Activated T-helper 17 cell treated with anti-CD3 and anti-CD28 coated beads, Interleukin-2, amount 50 U/mL, for 72 hours (primary cell): ENCODE data around the gene DNER. TPM values are rescaled to one million over a fixed set of nuclear protein-coding genes. Genes with fewer than 3 reads are reported as not detected.

Experiments used
- ATAC-seq: fragments of 150-1000 bp; cut with Tn5 transposase; replicated peaks from 2 replicates; pipeline ENCODE4 v1.10.0; 2021; ENCODE audit warnings: mild to moderate bottlenecking, moderate library complexity
- H3K27ac Mint-ChIP-seq: one replicate; pipeline ENCODE4 v1.8.0; 2022; ENCODE audit warnings: mixed read lengths
- H3K27me3 Mint-ChIP-seq: one replicate; pipeline ENCODE4 v1.8.0; 2022; ENCODE audit warnings: mixed read lengths
- H3K36me3 Mint-ChIP-seq: one replicate; pipeline ENCODE4 v1.8.0; 2022; ENCODE audit warnings: low read depth, mild to moderate bottlenecking, mixed read lengths
- H3K4me1 Mint-ChIP-seq: one replicate; pipeline ENCODE4 v1.8.0; 2022; ENCODE audit warnings: mixed read lengths
- H3K4me3 Mint-ChIP-seq: one replicate; pipeline ENCODE4 v1.8.0; 2022; ENCODE audit warnings: mild to moderate bottlenecking, mixed read lengths
- H3K9me3 Mint-ChIP-seq: one replicate; pipeline ENCODE4 v1.8.0; 2022; ENCODE audit warnings: mixed read lengths
- total RNA-seq, 2 donors: library from RNA; stranded (reverse); gene quantifications; one replicate each; pipeline ENCODE4 v1.2.3, GENCODE V29; 2022

DNER gene
- total RNA-seq, 2 donors from 2014 or later: not detected

DNA sequence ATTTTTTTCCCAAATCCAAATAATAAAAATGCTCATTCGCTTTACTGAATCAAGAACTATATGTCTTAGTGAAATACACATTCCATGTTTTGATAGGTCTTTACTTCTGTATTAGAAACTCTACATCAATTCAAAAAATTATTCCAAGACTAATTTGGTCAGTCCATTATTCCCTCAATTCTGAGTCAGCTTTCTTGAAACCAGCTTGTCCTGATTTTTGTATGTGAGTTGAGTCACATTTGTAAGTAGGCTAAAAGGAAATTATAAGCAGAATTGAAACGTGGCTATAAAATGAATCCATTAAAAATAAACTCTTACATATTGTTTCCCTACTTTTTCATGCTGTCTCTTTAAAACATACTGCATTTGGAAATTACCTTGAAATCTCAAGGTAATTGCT is 113.0 kb downstream of the DNER start:
- no peak for ATAC-seq
- H3K27me3 Mint-ChIP-seq: peaks cover 23% of the 10 kb centered on the region
- H3K4me1 Mint-ChIP-seq: no peaks in the 10 kb centered on the region
- H3K36me3 Mint-ChIP-seq: no peaks in the 10 kb centered on the region
- no peaks in the 10 kb centered on the region for H3K9me3 Mint-ChIP-seq
- H3K27ac Mint-ChIP-seq: no peak overlapping the region
- no peak overlapping the region for H3K4me3 Mint-ChIP-seq

DNA sequence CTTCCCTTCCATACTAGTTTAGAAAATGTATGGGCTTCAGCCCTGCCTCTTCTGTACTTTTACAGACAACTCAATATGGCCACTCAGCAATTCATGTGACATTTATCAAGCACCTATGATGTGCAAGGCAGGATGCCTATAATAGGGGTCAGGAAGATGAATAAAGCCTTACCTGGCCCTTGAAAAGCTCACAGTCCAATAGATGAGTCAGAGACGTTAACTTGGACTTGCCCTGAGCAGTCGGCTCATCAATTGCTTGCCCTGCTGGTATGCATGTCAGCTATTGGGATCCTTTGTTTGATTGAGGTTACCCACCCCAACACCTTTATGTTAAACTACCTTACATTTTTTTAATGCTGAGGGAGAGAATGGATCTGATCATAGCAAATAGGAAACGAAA is 116.1 kb downstream of the DNER start:
- no peak for ATAC-seq
- H3K9me3 Mint-ChIP-seq: no peaks in the 10 kb centered on the region
- no peaks in the 10 kb centered on the region for H3K36me3 Mint-ChIP-seq
- H3K27ac Mint-ChIP-seq: no peak overlapping the region
- peaks cover 17% of the 10 kb centered on the region for H3K27me3 Mint-ChIP-seq
- no peak overlapping the region for H3K4me3 Mint-ChIP-seq
- no peaks in the 10 kb centered on the region for H3K4me1 Mint-ChIP-seq

DNA sequence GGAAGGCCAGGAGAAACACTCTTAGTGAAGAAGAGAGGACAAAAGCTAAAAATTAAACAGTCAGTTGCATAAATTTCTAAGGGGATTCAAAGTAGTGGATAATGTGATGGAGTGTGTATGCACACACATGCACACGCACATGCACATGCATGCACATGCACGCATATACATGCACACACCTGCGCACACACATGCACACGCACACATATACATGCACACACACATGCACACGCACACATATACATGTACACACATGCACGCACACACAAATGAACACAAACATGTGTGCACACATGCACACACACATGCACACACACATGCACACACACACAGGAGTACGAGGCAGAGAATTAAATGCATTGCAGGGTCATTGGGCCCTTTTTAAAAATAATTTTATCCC is 117.6 kb downstream of the DNER start:
- Mint-ChIP-seq H3K27ac (no peak overlapping the region), H3K4me3 (no peak overlapping the region), H3K4me1 (no peaks in the 10 kb centered on the region), H3K9me3 (no peaks in the 10 kb centered on the region), H3K36me3 (no peaks in the 10 kb centered on the region), H3K27me3 (peaks cover 17% of the 10 kb centered on the region)
- no peak for ATAC-seq

DNA sequence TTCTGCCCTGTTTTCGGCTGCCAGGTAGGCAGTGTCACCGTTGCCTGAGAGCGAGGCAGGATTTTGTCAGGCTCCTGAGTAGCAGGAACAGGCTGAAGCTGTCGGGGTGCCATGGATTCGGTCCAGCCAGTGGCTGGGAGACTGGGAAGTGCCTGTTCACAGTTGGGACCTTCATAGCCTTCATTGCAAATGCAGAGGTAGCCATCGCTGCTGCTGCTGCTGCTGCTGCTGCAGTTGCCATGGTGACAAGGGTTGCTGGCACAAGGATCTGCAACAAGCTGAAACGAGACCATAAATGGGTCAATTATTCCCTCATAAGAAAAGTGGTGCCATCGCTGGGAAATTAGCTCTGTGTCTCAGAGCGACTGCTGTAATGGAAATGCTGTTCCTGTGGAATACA is 122.7 kb downstream of the DNER start:
- Mint-ChIP-seq H3K27me3 (peaks cover 9% of the 10 kb centered on the region), H3K4me3 (no peak overlapping the region), H3K27ac (no peak overlapping the region), H3K9me3 (no peaks in the 10 kb centered on the region), H3K4me1 (peaks cover 3% of the 10 kb centered on the region), H3K36me3 (no peaks in the 10 kb centered on the region)
- no peak for ATAC-seq

DNA sequence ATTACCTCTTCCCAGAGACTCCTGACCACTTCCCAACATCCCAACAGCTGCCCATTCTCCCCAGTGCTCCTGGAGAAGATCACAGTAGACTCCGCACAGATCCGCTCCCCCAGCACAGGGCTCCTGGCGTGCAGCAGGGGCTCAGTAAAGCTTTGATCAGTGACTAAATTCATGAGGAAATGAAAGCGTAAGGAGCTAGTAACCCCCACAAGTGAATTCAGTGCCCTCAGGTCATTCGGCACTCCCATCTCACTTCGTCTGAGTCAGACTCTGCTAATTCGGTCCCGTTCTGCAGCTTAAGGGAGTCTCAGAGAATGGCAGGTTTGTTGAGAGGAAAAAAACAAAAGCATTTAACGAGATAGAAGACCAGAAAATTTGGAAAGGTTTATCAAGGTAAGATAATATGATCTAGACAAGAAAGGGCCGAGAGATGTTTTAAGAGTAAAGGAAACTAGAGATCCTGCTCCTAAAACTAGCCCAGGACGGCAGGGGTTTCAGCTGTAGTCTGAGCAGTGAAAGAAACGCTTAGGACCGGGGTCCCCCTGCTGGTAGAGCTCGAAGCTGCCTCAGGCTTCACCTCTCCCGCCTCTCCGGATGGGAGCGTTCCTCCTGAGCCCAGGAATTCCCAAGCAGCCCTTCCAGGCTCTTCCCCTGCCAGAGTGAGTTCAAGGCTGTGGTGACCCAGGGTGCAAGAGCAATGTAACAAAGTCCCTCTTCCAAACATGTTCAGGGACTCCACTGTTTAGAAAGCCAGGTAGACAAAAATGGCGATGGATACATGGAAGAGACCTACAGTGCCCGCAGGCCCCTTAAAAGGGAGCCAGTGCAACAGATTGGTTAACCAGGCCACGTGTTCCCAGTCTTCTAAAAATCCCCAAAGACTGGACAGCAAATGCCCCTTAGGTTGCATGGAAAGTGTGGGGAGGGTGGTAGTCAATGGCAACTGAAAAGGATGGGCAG is 127.3 kb downstream of the DNER start:
- ATAC-seq: no peak
- H3K9me3 Mint-ChIP-seq: no peaks in the 10 kb centered on the region
- peaks cover 23% of the 10 kb centered on the region for H3K27me3 Mint-ChIP-seq
- H3K4me1 Mint-ChIP-seq: peaks cover 5% of the 10 kb centered on the region
- no peak overlapping the region for H3K4me3 Mint-ChIP-seq
- no peaks in the 10 kb centered on the region for H3K36me3 Mint-ChIP-seq
- no peak overlapping the region for H3K27ac Mint-ChIP-seq

DNA sequence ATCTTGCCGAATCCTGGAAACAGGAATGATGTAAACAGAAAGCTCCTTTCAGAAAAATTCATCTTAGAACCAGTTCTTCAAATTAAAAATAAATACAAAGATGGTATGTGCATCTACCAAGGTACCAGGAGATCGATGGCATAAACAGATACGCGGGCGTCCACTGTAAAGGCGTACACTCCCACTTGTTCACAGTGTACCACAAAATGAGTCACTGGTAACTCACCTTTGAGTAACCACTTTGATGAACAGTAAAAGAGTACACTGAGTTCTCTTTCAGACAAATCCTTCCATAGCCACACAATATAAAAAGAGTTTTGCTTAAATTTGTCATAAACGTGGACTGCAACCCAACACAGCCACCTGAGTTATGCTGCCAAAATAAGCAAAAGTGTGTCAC is 128.3 kb downstream of the DNER start:
- no peak overlapping the region for H3K27ac Mint-ChIP-seq
- H3K4me1 Mint-ChIP-seq: peaks cover 5% of the 10 kb centered on the region
- H3K9me3 Mint-ChIP-seq: no peaks in the 10 kb centered on the region
- ATAC-seq: no peak
- no peaks in the 10 kb centered on the region for H3K36me3 Mint-ChIP-seq
- H3K4me3 Mint-ChIP-seq: no peak overlapping the region
- H3K27me3 Mint-ChIP-seq: peaks cover 29% of the 10 kb centered on the region

DNA sequence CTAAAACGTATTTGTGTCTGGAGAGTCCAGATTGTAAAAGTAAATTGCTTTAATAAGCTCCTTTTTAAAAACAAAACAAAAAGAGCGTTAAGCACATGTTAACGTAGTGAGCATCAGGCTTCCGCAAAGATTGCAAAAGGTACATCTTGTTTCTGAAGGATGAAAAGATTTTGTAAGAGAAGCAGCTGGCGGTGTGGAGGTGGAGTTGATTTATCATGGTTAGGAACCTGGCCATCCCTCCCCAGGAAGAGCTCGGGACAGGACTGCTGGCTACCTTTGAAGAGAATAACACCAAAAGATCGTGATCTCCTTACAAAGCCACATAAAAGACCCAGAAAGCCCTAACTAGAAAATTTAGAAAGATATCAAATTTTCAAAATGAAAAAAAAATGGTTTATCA is 132.2 kb downstream of the DNER start:
- peaks cover 5% of the 10 kb centered on the region for H3K4me1 Mint-ChIP-seq
- peaks cover 44% of the 10 kb centered on the region for H3K27me3 Mint-ChIP-seq

DNA sequence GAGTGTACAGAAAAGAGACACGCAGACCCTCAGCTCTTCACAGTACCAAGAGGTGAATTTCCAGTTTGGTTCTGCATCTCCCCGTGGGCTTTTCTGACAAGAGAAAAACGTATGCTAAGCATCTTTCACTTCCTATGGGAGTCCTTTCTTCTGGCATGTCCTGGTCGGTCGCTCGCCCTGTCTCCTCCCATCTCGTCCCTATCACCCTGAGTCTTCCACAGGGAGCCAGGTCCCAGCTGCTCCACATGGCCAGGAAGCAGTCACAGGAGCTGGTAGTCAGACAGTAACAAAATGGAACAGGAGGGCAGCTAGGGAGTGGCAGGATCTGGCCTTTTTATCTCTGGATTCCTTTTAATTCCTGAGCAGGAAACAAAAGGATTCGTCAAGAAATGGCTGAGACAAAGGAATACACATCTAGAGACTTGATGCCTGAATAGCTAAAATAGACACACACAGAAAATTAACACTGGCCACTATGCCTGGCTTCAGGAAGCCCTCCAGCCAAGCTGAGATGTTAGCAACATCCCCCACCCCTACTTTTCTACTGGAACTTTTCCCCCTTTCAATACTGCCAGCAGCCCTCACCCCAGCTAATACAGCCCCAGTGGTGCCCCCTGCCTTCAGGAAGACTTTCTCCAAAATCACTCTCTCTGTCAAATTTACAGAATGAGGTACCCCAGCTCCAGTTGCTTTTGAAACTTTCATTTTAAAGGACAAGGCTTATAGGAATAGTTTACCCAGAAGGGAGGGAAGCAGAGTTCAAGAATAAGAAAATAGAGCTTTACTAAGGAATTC is 136.1 kb downstream of the DNER start:
- H3K4me3 Mint-ChIP-seq: no peak overlapping the region
- H3K27ac Mint-ChIP-seq: no peak overlapping the region
- H3K27me3 Mint-ChIP-seq: peaks cover 44% of the 10 kb centered on the region
- no peaks in the 10 kb centered on the region for H3K9me3 Mint-ChIP-seq
- no peaks in the 10 kb centered on the region for H3K36me3 Mint-ChIP-seq
- H3K4me1 Mint-ChIP-seq: no peaks in the 10 kb centered on the region
- ATAC-seq: no peak

More for the DNA sequence above, 132.2 kb downstream of the DNER start:
- no peak overlapping the region for H3K4me3 Mint-ChIP-seq
- no peak for ATAC-seq
- no peaks in the 10 kb centered on the region for H3K9me3 Mint-ChIP-seq
- H3K36me3 Mint-ChIP-seq: no peaks in the 10 kb centered on the region
- H3K27ac Mint-ChIP-seq: no peak overlapping the region

DNA sequence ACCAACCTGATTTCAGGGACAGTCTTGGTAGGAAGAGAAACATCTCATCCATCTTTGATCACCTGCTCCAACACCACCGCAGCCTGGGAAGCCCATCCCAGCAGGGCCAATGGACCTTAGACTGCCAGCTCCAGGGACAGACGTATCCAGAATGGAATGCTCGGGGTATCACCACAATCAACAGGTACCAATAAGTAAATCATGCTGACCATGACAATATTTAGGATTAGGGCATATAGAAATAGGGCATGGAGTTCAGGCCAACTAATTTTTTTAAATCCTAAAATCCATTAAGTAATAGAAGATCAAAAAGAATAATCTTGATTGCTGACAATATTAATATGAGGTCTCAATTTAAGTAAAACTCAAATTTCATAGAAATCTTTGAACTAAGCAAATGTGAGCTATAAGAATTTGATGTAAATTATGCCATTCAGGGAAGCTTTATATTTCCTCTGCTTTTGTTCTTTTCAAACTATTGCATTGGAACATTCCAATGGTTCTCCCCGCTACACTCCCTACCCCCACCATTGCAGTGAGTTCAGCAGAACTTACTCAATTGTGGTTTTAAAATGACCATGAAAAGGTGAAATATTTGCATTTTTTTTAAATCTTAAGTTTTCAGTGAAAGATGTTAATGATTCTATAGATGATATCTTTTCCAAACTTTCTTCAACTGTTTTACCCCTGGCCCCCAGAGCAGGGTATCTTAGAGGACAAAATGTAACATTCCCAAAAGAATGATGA is 138.6 kb downstream of the DNER start:
- Mint-ChIP-seq H3K27me3 (peaks cover 33% of the 10 kb centered on the region), H3K27ac (no peak overlapping the region)

DNA sequence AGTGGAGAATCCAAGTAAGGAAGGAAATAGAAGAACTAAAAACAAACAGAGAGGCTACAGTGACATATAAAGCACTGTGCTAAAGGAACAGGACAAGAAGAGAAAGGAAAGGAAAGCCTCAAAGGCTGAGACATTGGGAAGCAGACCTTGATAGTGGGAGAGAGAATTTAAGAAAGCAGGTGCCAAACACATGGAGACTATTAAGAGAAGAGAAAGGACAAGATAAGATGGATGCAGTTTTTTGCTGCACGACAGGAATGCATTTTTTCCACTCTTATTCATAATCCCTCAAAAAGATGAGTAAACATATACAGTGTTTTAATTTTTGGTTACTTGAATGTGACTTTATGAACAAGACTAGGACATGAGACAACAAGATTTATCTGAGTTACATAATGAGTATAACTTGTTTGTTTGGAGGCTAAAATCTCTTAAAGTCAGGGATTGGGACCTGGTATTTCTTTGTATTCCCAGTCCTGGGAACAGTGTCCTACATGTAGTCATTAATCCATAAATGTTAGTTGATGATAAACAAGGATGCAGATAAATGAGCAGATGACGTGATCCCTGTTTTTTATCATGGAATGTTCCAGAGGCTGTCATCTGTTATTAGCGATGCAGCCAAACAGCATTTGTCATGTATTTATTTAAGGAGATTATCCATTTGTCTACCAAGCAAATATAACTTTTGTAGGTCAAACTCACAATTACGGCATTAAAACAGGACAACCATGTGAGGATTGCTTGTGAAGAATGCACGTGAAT is 141.7 kb downstream of the DNER start:
- Mint-ChIP-seq H3K4me3 (no peak overlapping the region), H3K36me3 (no peaks in the 10 kb centered on the region), H3K4me1 (no peaks in the 10 kb centered on the region), H3K27me3 (peaks cover 20% of the 10 kb centered on the region), H3K27ac (no peak overlapping the region), H3K9me3 (no peaks in the 10 kb centered on the region)
- ATAC-seq: no peak

More for the DNA sequence above, 138.6 kb downstream of the DNER start:
- Mint-ChIP-seq H3K36me3 (no peaks in the 10 kb centered on the region), H3K4me3 (no peak overlapping the region), H3K4me1 (no peaks in the 10 kb centered on the region), H3K9me3 (no peaks in the 10 kb centered on the region)
- ATAC-seq: no peak

DNA sequence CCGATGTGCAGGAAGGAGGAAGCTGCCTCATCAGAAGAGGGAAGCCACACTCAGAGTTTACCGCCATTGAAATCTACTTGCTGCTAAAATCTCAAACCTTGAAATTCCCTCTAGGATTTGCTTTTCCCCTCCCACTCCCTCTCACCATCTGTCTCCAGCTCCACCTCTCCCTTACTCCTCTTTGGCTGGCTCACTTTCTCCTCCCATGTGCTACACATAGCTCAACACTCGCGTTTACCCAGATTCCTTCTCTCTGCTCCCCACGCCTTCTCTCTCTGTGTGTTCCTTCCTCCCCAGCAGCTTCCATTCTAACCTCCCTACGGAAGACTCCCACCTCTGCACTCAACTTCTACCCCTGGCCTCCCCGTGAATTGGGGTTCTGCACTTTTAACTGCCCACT is 143.1 kb downstream of the DNER start:
- no peaks in the 10 kb centered on the region for H3K4me1 Mint-ChIP-seq
- no peak overlapping the region for H3K4me3 Mint-ChIP-seq
- ATAC-seq: no peak
- H3K36me3 Mint-ChIP-seq: no peaks in the 10 kb centered on the region
- H3K9me3 Mint-ChIP-seq: no peaks in the 10 kb centered on the region
- no peak overlapping the region for H3K27ac Mint-ChIP-seq
- peaks cover 14% of the 10 kb centered on the region for H3K27me3 Mint-ChIP-seq

DNA sequence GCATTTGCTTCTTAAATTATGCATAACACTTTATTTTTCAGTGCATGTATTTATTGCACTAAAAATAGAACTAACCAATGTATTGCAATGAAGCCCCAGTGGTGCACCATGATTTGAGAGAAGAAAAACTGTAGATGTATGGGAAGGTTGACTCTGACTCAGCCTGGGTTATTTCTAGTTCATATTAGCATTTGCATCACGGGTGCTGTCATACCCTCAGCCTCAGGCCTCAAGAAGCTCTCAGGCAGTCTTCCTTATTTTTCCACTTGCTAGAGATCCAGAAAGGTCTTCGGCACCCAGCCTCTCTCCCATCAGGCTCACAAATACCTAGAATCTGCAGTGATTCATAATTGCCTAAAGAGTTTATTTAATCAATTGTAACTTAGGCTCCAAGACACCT is 148.0 kb downstream of the DNER start:
- Mint-ChIP-seq H3K27ac (no peak overlapping the region), H3K4me1 (no peaks in the 10 kb centered on the region)
- no peak for ATAC-seq

DNA sequence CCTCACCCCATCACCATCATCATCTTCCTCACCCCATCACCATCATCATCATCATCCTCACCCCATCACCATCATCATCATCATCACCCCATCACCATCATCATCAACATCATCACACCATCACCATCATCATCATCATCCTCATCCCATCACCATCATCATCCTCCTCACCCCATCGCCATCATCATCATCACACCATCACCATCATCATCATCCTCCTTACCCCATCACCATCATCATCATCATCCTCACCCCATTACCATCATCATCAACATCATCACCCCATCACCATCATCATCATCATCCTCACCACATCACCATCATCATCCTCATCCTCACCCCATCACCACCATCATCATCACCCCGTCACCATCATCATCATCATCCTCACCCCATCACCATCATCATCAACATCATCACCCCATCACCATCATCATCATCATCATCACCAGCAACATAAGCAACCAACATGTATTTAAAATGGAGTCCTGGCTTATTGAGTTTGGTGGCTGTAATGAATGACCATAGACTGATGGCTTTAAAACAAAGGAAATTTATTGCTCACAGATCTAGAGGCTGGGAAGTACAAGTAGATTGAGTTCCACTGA is 150.0 kb downstream of the DNER start:
- Mint-ChIP-seq H3K4me1 (no peaks in the 10 kb centered on the region), H3K4me3 (no peak overlapping the region), H3K9me3 (no peaks in the 10 kb centered on the region), H3K27me3 (peaks cover 5% of the 10 kb centered on the region), H3K36me3 (no peaks in the 10 kb centered on the region), H3K27ac (no peak overlapping the region)
- ATAC-seq: no peak

More for the DNA sequence above, 148.0 kb downstream of the DNER start:
- H3K27me3 Mint-ChIP-seq: peaks cover 5% of the 10 kb centered on the region
- no peaks in the 10 kb centered on the region for H3K36me3 Mint-ChIP-seq
- no peak overlapping the region for H3K4me3 Mint-ChIP-seq
- no peaks in the 10 kb centered on the region for H3K9me3 Mint-ChIP-seq
